H1 (cell line): ENCODE data around the gene CCDC157. TPM values are rescaled to one million over a fixed set of nuclear protein-coding genes. Genes with fewer than 3 reads are reported as not detected.

Source experiments
- CTCF ChIA-PET: fragments of 300-600 bp; sonication (Branson Sonifier 250); formaldehyde crosslinking; loops from one replicate; lab custom pipeline; 2021; ENCODE audit not compliant: partially characterized antibody; lab: Charles Lee
- POLR2A ChIA-PET: fragments of 300-600 bp; sonication (Branson Sonifier 250); formaldehyde crosslinking; loops from one replicate; lab custom pipeline; 2021; ENCODE audit warnings: inconsistent platforms; ENCODE audit not compliant: partially characterized antibody; lab: Charles Lee
- DNase-seq, 2 experiments: peaks; one replicate each; pipeline versions ENCODE4 v3.0.0 to v3.0.0-alpha.2; 2010 to 2022; ENCODE audit warnings: low spot score in 2 of 2, low read depth in 1 of 2, mixed read lengths in 1 of 2
- FAIRE-seq: peaks from 2 replicates; lab custom pipeline; 2011; peaks lifted over from hg19 to GRCh38; lab: Jason Lieb, UNC
- H2AFZ ChIP-seq: 2 replicates; pipeline ENCODE4 v1.8.1; 2012; ENCODE audit warnings: low read length, inconsistent platforms
- H2AK5ac ChIP-seq: 2 replicates; pipeline ENCODE4 v1.6.1; 2013; ENCODE audit warnings: low read depth, low read length
- H2BK120ac ChIP-seq: replicated peaks from 2 replicates; pipeline ENCODE3; 2013; ENCODE audit warnings: low read depth, low read length, inconsistent platforms
- H2BK12ac ChIP-seq: 2 replicates; pipeline ENCODE4 v1.6.1; 2013; ENCODE audit warnings: low read depth, low read length
- H2BK15ac ChIP-seq: 2 replicates; pipeline ENCODE4 v1.6.1; 2013; ENCODE audit warnings: low read length
- H2BK20ac ChIP-seq: 2 replicates; pipeline ENCODE4 v1.6.1; 2013; ENCODE audit warnings: low read length
- H2BK5ac ChIP-seq: 2 replicates; pipeline ENCODE4 v1.6.1; 2013; ENCODE audit warnings: low read depth, low read length
- H3K14ac ChIP-seq: 2 replicates; pipeline ENCODE4 v1.6.1; 2013; ENCODE audit warnings: inconsistent platforms; ENCODE audit not compliant: insufficient read length
- H3K18ac ChIP-seq: 2 replicates; pipeline ENCODE4 v1.6.1; 2013; ENCODE audit warnings: low read length; ENCODE audit errors: extremely low read depth
- H3K23ac ChIP-seq: 2 replicates; pipeline ENCODE4 v1.6.1; 2013; ENCODE audit warnings: inconsistent platforms; ENCODE audit not compliant: insufficient read length
- H3K23me2 ChIP-seq: 2 replicates; pipeline ENCODE4 v1.6.1; 2013; ENCODE audit warnings: low read depth, low read length
- H3K27ac ChIP-seq: 2 replicates; pipeline ENCODE4 v1.6.1; 2011; ENCODE audit warnings: low read depth, low read length, inconsistent platforms
- H3K27me3 ChIP-seq, 4 experiments: replicated peaks in 1 of 4; 1 replicate in 1 of 4; 2 replicates in 3 of 4; pipeline versions ENCODE4 v1.6.1 to v1.8.1; 2011 to 2013; ENCODE audit warnings: low read length in 3 of 4, mild to moderate bottlenecking in 3 of 4, inconsistent platforms in 2 of 4, mixed read lengths in 2 of 4, moderate library complexity in 1 of 4; ENCODE audit not compliant: control insufficient read depth in 3 of 4, insufficient read depth in 3 of 4; ENCODE audit errors: extremely low read depth in 1 of 4
- H3K36me3 ChIP-seq, 4 experiments: 2 replicates each; pipeline versions ENCODE4 v1.6.1 to v1.8.1; 2011 to 2013; ENCODE audit warnings: mild to moderate bottlenecking in 4 of 4, low read length in 3 of 4, moderate library complexity in 2 of 4, control low read depth in 1 of 4, inconsistent platforms in 1 of 4; ENCODE audit not compliant: insufficient read depth in 4 of 4, control insufficient read depth in 2 of 4
- H3K4ac ChIP-seq: replicated peaks from 2 replicates; pipeline ENCODE3; 2013; ENCODE audit warnings: low read length, low read depth, mixed read lengths, inconsistent platforms; ENCODE audit not compliant: insufficient read length
- H3K4me1 ChIP-seq, 4 experiments: replicated peaks in 1 of 4; 1 replicate in 1 of 4; 2 replicates in 3 of 4; pipeline versions ENCODE4 v1.6.1 to v1.8.1; 2011 to 2013; ENCODE audit warnings: low read length in 3 of 4, inconsistent platforms in 2 of 4, mixed read lengths in 1 of 4; ENCODE audit not compliant: insufficient read depth in 4 of 4, control insufficient read depth in 3 of 4
- H3K4me2 ChIP-seq, 2 experiments: 2 replicates each; pipeline versions ENCODE4 v1.6.1 to v1.8.1; 2011 to 2013; ENCODE audit warnings: low read depth in 2 of 2, low read length in 2 of 2, control low read depth in 1 of 2, inconsistent platforms in 1 of 2, mild to moderate bottlenecking in 1 of 2; ENCODE audit not compliant: insufficient read depth in 1 of 2
- H3K4me3 ChIP-seq, 4 experiments: fragments of 200-600, 300-600 bp in 1 of 4; sonication (generic), shearing (Covaris generic), sonication (Bioruptor Twin) in 1 of 4; 2 replicates each; pipeline versions ENCODE4 v1.5.1 to v1.8.1; 2011 to 2016; ENCODE audit warnings: low read length in 4 of 4, low read depth in 3 of 4, control low read depth in 2 of 4, inconsistent platforms in 2 of 4, mild to moderate bottlenecking in 2 of 4, mixed read lengths in 1 of 4, moderate library complexity in 1 of 4; ENCODE audit not compliant: insufficient read depth in 2 of 4; ENCODE audit errors: extremely low read depth in 1 of 4
- H3K56ac ChIP-seq: replicated peaks from 2 replicates; pipeline ENCODE3; 2013; ENCODE audit warnings: low read depth, mild to moderate bottlenecking, mixed read lengths, low read length, inconsistent platforms; ENCODE audit not compliant: insufficient read length
- H3K79me1 ChIP-seq: 2 replicates; pipeline ENCODE4 v1.6.1; 2013; ENCODE audit warnings: low read depth, low read length, control low read depth
- H3K79me2 ChIP-seq, 2 experiments: 2 replicates each; pipeline versions ENCODE4 v1.6.1 to v1.8.1; 2012 to 2013; ENCODE audit warnings: low read length in 2 of 2, mild to moderate bottlenecking in 2 of 2, inconsistent platforms in 1 of 2; ENCODE audit not compliant: insufficient read depth in 2 of 2, control insufficient read depth in 1 of 2
- H3K9ac ChIP-seq, 4 experiments: replicated peaks in 1 of 4; 1 replicate in 1 of 4; 2 replicates in 3 of 4; pipeline versions ENCODE4 v1.6.1 to v1.8.1; 2011 to 2013; ENCODE audit warnings: low read depth in 3 of 4, low read length in 3 of 4, control low read depth in 2 of 4, mild to moderate bottlenecking in 2 of 4, moderate library complexity in 2 of 4, inconsistent platforms in 1 of 4; ENCODE audit errors: extremely low read depth in 1 of 4
- H3K9me3 ChIP-seq, 2 experiments: 2 replicates each; pipeline versions ENCODE4 v1.6.1 to v1.8.1; 2012 to 2013; ENCODE audit warnings: mild to moderate bottlenecking in 2 of 2, moderate library complexity in 2 of 2, control low read depth in 1 of 2, inconsistent platforms in 1 of 2, low read depth in 1 of 2, low read length in 1 of 2, mixed read lengths in 1 of 2; ENCODE audit not compliant: insufficient read depth in 2 of 2
- H4K20me1 ChIP-seq, 2 experiments: replicated peaks in 1 of 2; 2 replicates each; pipeline versions ENCODE3 to v1.8.1; 2011 to 2013; ENCODE audit warnings: inconsistent platforms in 2 of 2, low read length in 2 of 2, mild to moderate bottlenecking in 1 of 2; ENCODE audit not compliant: insufficient read depth in 2 of 2, control insufficient read depth in 1 of 2
- H4K5ac ChIP-seq: 2 replicates; pipeline ENCODE4 v1.6.1; 2013; ENCODE audit warnings: low read length, low read depth, mixed read lengths, inconsistent platforms; ENCODE audit not compliant: insufficient read length
- H4K8ac ChIP-seq: 2 replicates; pipeline ENCODE4 v1.8.0; 2013; ENCODE audit warnings: mild to moderate bottlenecking, moderate library complexity, low read length, inconsistent platforms; ENCODE audit not compliant: insufficient read depth; ENCODE audit errors: extremely low read depth
- H4K91ac ChIP-seq: replicated peaks from 2 replicates; pipeline ENCODE3; 2013; ENCODE audit warnings: low read length, mixed read lengths, inconsistent platforms; ENCODE audit not compliant: insufficient read length
- ASH2L ChIP-seq: fragments of 200-600, 300-600 bp; sonication (generic); IDR thresholded peaks from one replicate; pipeline ENCODE4 v1.7.1; 2017; ENCODE audit warnings: low read length
- CBX5 ChIP-seq: fragments of 300-800, 300-1000 bp; sonication (generic); IDR thresholded peaks from 2 replicates; pipeline ENCODE4 v1.7.1; 2016; ENCODE audit warnings: antibody characterized with exemption, low read length, low read depth
- CBX8 ChIP-seq: fragments of 300-800, 300-1000 bp; sonication (generic); IDR thresholded peaks from 2 replicates; pipeline ENCODE4 v1.7.1; 2016; ENCODE audit warnings: low read depth, low read length, borderline replicate concordance
- CHD1 ChIP-seq: IDR thresholded peaks from 2 replicates; pipeline ENCODE4 v1.6.1; 2012; ENCODE audit warnings: low read depth, low read length, improper control_type of control experiment
- CHD2 ChIP-seq: IDR thresholded peaks from 2 replicates; pipeline ENCODE4 v1.6.1; 2012; ENCODE audit warnings: low read length, improper control_type of control experiment
- HDAC2 ChIP-seq, 2 experiments: fragments of 300-600 bp in 1 of 2; sonication (generic) in 1 of 2; IDR thresholded peaks; 2 replicates each; pipeline ENCODE4 v1.6.1; 2011 to 2012; ENCODE audit warnings: low read depth in 2 of 2, low read length in 2 of 2, mild to moderate bottlenecking in 2 of 2, moderate library complexity in 2 of 2, borderline replicate concordance in 1 of 2, inconsistent platforms in 1 of 2
- HDAC6 ChIP-seq: IDR thresholded peaks from one replicate; pipeline ENCODE4 v1.7.1; 2012; ENCODE audit warnings: low read depth, mild to moderate bottlenecking, inconsistent platforms, low read length, moderate library complexity
- NRF1 ChIP-seq: IDR thresholded peaks from 2 replicates; pipeline ENCODE4 v1.6.1; 2011; ENCODE audit warnings: mild to moderate bottlenecking, low read depth, low read length, improper control_type of control experiment
- POLR2A ChIP-seq, 2 experiments: IDR thresholded peaks; 1 replicate in 1 of 2; 2 replicates in 1 of 2; pipeline ENCODE4 v1.6.1; 2011; ENCODE audit warnings: low read depth in 2 of 2, low read length in 2 of 2, mild to moderate bottlenecking in 2 of 2; ENCODE audit errors: control extremely low read depth in 1 of 2
- POU5F1 ChIP-seq: IDR thresholded peaks from 2 replicates; pipeline ENCODE4 v1.6.1; 2011; ENCODE audit warnings: low read depth, mild to moderate bottlenecking, low read length, moderate library complexity
- TCF12 ChIP-seq: IDR thresholded peaks from 2 replicates; pipeline ENCODE4 v1.6.1; 2011; ENCODE audit warnings: low read depth, mild to moderate bottlenecking, low read length
- TEAD4 ChIP-seq: IDR thresholded peaks from 2 replicates; pipeline ENCODE4 v1.6.1; 2012; ENCODE audit warnings: low read depth, low read length, inconsistent platforms, mixed read lengths
- WGBS, 2 experiments: shearing (Covaris generic) in 1 of 2; methylation state at CpG; one replicate each; pipeline versions ENCODE4 v1.1.6 to v1.1.7; 2013 to 2015; ENCODE audit warnings: low lambda C conversion rate in 2 of 2, mixed read lengths in 2 of 2, inconsistent platforms in 1 of 2, low coverage in 1 of 2, missing lambda C conversion rate in 1 of 2; ENCODE audit not compliant: insufficient replicate concordance in 2 of 2, insufficient coverage in 1 of 2, insufficient read length in 1 of 2; ENCODE audit errors: extremely low coverage in 1 of 2, missing lambda C conversion rate in 1 of 2; 5-methylcytosine and 5-hydroxymethylcytosine counted together
- polyA plus RNA-seq, 7 experiments: library from polyadenylated mRNA; depleted of rRNA in 3 of 7; stranded (reverse) in 5 of 7; unstranded in 2 of 7; fragments of >200 nt in 5 of 7; fragments of 200-250 nt in 2 of 7; gene quantifications; 1 replicate in 5 of 7; 2 replicates in 1 of 7; 4 replicates in 1 of 7; pipeline versions ENCODE4 v1.2.1 to v1.2.3, GENCODE V29; 2011 to 2013; ENCODE audit warnings: missing spikeins in 2 of 7, mixed read lengths in 2 of 7
- total RNA-seq: library from RNA; stranded (reverse); fragmentation: NEBNext Ultra II Directional; extraction: Animal tissue kit (Norgen Biotek cat#: 25700); gene quantifications from 2 replicates; pipeline ENCODE4 v1.2.1, GENCODE V29; 2021

CCDC157 gene
- total and polyA plus RNA-seq, 2 of the 8 experiments (the other 6 are each of a cell fraction or from before 2014, with no cell fraction given) = 4.1 to 8.4 TPM

GRCh38 chr22:30309951-30310741 is 46.7 kb upstream of the CCDC157 start:
- H4K8ac ChIP-seq = no peak overlapping the region
- no peak overlapping the region for H3K18ac ChIP-seq
- no peak overlapping the region for H2AK5ac ChIP-seq
- H3K27ac ChIP-seq = no peak overlapping the region
- peaks cover 0 to 2% of the 10 kb centered on the region in 2 experiments for H4K20me1 ChIP-seq
- no peak overlapping the region for H3K14ac ChIP-seq
- CTCF ChIA-PET = interaction anchor here (0.7 to 1.6 kb wide), 7 partner anchors 9 to 47 kb away, joined by 3 to 10 read pairs (median 6); no protein-coding TSS in a partner anchor
- TF ChIP-seq TCF12 = no peak
- no peak for TF ChIP-seq ASH2L
- no peak for TF ChIP-seq CHD2
- no peak for TF ChIP-seq TEAD4
- TF ChIP-seq POU5F1 = no peak
- TF ChIP-seq HDAC6 = no peak
- no peak for TF ChIP-seq NRF1
- no peak for TF ChIP-seq POLR2A (IDR thresholded peaks at IDR 0.05; ENCODE audit: control extremely low read depth in 1 of 2, low read depth in 2 of 2, low read length in 2 of 2)
- no peak for TF ChIP-seq HDAC2 (IDR thresholded peaks at IDR 0.05; ENCODE audit: borderline replicate concordance in 1 of 2, low read depth in 2 of 2, low read length in 2 of 2)
- no peak for TF ChIP-seq CBX5
- no peak for TF ChIP-seq CBX8
- no peak for TF ChIP-seq CHD1
- no peak overlapping the region; the same call in 1 of the 2 replicates for H2BK12ac ChIP-seq
- no peak overlapping the region for H2AFZ ChIP-seq
- 88% methylated on average over 7 of the region's 7 CpGs; no CpG with 5 or more reads in 1 of the 2 experiments for WGBS, 2 experiments
- H3K56ac ChIP-seq = no peak overlapping the region
- H3K4ac ChIP-seq = no peak overlapping the region
- H3K4me3 ChIP-seq = no peak overlapping the region
- H3K9me3 ChIP-seq = no peaks in the 10 kb centered on the region
- H3K23me2 ChIP-seq = no peaks in the 10 kb centered on the region
- DNase-seq (no peak), FAIRE-seq (no peak)
- H3K4me1 ChIP-seq = peaks cover 0 to 5% (median 1%) of the 10 kb centered on the region in 4 experiments; a peak in 3 of 7 replicates
- H2BK15ac ChIP-seq = no peak overlapping the region
- H3K36me3 ChIP-seq = no peaks in the 10 kb centered on the region
- H3K4me2 ChIP-seq = no peak overlapping the region
- 0 out of 2 replicates have a peak, but pooled peaks cover 2% of the 10 kb centered on the region for H3K79me1 ChIP-seq
- POLR2A ChIA-PET = no interaction called here
- H4K5ac ChIP-seq = no peak overlapping the region
- no peak overlapping the region for H3K23ac ChIP-seq
- no peak overlapping the region for H4K91ac ChIP-seq
- H3K27me3 ChIP-seq = no peaks in the 10 kb centered on the region
- no peak overlapping the region for H2BK120ac ChIP-seq
- no peaks in the 10 kb centered on the region for H3K79me2 ChIP-seq
- H2BK5ac ChIP-seq = no peak overlapping the region
- no peak overlapping the region; a peak in 1 of 7 replicates for H3K9ac ChIP-seq
- no peak overlapping the region for H2BK20ac ChIP-seq
